Measurements from ENCODE around the gene ZC3H18.

The ZC3H18 gene

GRCh38 chr16:88627531-88628411, 57.6 kb downstream of the ZC3H18 start:
- DNase-seq: no peak

- DNase-seq: no peak
Observed at GRCh38 chr16:88628512-88628974, 58.3 kb downstream of the ZC3H18 start.

GRCh38 chr16:88629835-88630234, 59.6 kb downstream of the ZC3H18 start:
- no peak for DNase-seq

GRCh38 chr16:88630433-88630832, 60.2 kb downstream of the ZC3H18 start:
- DNase-seq: no peak

- no peak for DNase-seq
Observed at GRCh38 chr16:88630941-88631340, 60.7 kb downstream of the ZC3H18 start.

GRCh38 chr16:88631384-88631783, 61.2 kb downstream of the ZC3H18 start:
- DNase-seq: no peak

GRCh38 chr16:88631920-88632586, 61.9 kb downstream of the ZC3H18 start:
- no peak for DNase-seq

- DNase-seq: no peak
Observed at GRCh38 chr16:88632587-88632930, 62.4 kb downstream of the ZC3H18 start.

- DNase-seq: peak; percentile 16 to 89 (median 41)
Observed at GRCh38 chr16:88633684-88634140, 63.5 kb downstream of the ZC3H18 start.

- DNase-seq: peak in 4 of 5 experiments; percentile 20 to 79 (median 51)
Observed at GRCh38 chr16:88634141-88634993, 64.2 kb downstream of the ZC3H18 start.

- no peak for DNase-seq
Observed at GRCh38 chr16:88634994-88635670, 64.9 kb downstream of the ZC3H18 start.

- DNase-seq: no peak
Observed at GRCh38 chr16:88635671-88636319, 65.6 kb downstream of the ZC3H18 start.

GRCh38 chr16:88636488-88637265, 66.5 kb downstream of the ZC3H18 start:
- DNase-seq: no peak

GRCh38 chr16:88638323-88639230, 68.4 kb downstream of the ZC3H18 start, which contains the start of gene IL17C:
IL17C (plus strand) TSS chr16:88638572; CDS start chr16:88638642, 70 bp downstream.
- peak in 1 of 5 experiments; percentile 33 for DNase-seq

GRCh38 chr16:88639231-88640038, 69.2 kb downstream of the ZC3H18 start:
- DNase-seq: no peak

- DNase-seq: no peak
Observed at GRCh38 chr16:88640039-88640495, 69.9 kb downstream of the ZC3H18 start.

- no peak for DNase-seq
Observed at GRCh38 chr16:88640498-88641247, 70.5 kb downstream of the ZC3H18 start.

Data from T-helper 2 cell (primary cell).